Pulmonary artery endothelial cell (primary cell): ENCODE results near the gene EIF2S2. TPM values are rescaled to one million over a fixed set of nuclear protein-coding genes. Genes with fewer than 3 reads are reported as not detected.

Experiments used
- DNase-seq: peaks from one replicate; pipeline ENCODE4 v3.0.0-alpha.2; 2011; ENCODE audit warnings: low read depth, low spot score
- total RNA-seq: library from RNA; depleted of rRNA; stranded (reverse); fragments of >200 nt; gene quantifications from 2 replicates; pipeline ENCODE4 v1.2.3, GENCODE V29; 2014

Gene EIF2S2
- total RNA-seq, 1 donor from 2014 or later = 138 TPM

DNA sequence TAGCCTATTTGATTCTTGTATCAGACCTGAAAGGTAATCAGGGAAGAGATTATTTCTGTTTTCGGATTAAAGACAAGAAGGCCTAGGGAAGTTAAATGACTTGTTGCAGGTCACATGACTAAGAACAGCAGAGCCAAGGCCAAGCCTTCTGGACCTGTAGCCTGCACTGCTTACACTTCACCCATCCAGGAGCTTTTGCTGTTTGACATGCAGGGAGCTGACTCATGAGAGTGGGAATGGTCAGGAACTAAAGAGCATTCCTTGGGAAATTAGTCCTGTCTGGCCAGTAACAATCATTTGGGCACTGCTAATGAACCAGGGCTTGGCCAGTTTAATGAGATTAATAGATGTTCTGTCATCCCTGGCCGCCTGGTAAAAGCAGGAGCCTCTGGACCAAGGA lies 46.8 kb downstream of the EIF2S2 start:
- DNase-seq = peak; percentile 19

- DNase-seq = no peak
Observed at GRCh38 chr20:34064286-34064685, 47.8 kb downstream of the EIF2S2 start.

DNA sequence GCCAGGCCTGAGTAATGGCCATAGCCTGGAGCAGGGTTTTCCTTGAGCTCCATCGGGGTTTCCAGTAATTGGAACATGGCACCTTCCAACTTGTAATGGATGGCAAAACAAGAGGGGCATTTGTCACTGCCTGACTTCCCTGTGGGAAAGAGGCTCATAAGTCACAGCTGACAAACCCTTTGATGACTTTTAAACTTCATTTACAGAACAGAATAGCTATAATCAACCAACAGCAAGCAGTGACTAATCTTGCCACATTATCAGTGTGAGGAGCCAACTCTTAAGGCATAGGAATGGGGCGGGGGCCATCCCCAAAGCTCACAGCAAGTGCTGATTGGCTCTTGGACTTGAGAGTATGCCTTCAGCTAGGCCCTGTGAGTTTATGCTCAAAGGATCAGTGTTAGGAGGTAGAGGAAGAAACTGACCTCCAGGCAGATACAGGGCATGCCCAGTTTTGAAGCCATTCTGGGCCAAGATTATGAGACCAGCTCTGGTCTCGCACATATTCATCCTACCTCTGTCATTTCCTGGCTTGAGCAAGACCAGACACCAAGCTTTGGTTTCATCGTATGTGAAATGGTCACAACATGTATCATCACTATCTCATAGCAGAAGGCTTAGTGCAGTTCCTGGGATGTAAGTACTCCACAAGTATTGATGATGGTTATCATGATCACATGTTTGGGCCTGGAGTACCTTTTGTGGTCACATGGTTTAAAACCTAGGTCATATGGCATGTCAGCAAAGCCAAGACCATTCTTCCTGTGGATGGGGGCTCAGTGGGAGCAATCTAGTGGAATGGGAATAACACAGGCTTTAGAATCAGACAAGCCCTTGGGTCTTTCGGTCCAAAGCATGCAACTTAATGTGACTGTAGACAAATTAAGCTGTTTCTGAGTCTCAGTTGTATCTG lies 49.2 kb downstream of the EIF2S2 start:
- no peak for DNase-seq

GRCh38 chr20:34061695-34062094 lies 50.3 kb downstream of the EIF2S2 start:
- DNase-seq = no peak

GRCh38 chr20:34060970-34061369 lies 51.1 kb downstream of the EIF2S2 start:
- DNase-seq = no peak

DNA sequence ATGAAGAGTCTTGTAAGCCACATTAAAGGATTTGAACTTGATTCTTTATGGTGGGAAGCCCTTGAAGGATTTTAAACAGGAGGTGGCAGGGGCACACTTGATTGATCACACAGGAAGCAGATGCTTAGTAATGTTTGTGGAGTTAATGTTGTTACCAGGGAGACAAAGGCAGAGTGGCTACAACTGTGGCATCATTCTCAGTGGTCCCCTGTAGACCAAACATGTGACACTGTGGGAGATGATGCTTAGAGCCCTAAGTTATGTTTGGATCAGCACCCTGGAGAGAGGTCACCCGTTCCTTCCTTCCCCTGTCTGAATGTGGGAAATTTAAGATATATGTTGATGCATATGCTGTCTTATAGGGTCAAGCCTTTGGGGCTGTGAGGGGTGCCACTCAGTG lies 53.2 kb downstream of the EIF2S2 start:
- DNase-seq = no peak

DNA sequence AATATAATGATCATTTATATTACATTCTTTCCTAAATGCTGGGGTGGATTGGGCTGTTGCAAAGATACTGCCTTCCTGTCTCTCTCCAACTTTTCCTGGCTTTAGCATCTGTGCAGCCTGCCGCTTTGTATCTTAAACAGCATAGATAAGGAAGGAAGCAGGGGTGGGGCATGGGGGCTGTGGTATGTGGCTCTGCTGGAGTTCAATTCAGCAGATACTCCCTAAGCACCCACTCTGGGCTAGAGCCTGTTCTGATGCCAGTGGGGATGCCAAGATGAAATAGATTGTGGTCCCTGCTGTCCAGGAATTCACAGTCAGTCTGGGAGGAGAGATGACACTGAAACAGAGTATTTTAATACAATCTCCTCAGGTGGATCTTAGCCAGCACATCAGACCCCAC lies 56.8 kb downstream of the EIF2S2 start:
- no peak for DNase-seq

DNA sequence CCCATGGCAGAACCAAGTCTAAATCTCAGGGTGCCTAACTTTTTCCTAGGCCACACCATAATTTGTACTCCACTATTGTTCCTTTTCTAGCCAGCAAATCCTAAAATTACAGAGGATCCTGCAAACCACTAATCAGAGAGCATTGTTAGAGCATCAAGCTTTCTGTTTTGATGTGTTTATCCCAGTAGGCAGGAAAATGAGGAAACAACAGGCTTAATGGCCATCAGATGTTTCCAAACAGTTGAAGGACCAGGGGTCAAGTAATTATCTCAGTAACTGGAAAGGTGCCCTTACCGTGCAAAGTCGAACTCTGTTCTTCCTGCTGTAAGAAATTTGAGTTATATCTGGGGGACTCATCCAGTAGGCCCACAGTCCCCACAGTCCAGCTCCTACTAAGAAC lies 59.6 kb downstream of the EIF2S2 start:
- no peak for DNase-seq

GRCh38 chr20:34049897-34050695 lies 61.9 kb downstream of the EIF2S2 start:
- no peak for DNase-seq

DNA sequence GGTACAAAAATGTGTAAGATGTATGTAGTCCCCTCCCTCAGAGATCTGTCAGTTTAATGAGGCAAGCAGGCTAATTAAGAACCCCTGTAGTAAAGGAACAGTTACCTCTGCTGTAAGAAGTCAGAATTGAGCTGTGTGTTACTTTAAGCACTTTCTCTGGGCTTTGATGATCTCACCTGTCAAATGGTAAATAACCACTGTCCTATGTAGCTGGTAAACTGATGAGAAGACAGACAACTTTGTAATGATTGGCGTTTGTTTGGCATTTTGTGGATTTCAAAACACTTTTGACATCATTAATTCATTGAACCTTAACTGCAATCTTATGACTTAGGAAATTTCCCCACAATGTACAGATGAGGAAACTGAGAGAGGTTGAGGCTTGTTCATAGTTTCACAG lies 62.7 kb downstream of the EIF2S2 start:
- no peak for DNase-seq

GRCh38 chr20:34047917-34048316 lies 64.1 kb downstream of the EIF2S2 start:
- DNase-seq = no peak

DNA sequence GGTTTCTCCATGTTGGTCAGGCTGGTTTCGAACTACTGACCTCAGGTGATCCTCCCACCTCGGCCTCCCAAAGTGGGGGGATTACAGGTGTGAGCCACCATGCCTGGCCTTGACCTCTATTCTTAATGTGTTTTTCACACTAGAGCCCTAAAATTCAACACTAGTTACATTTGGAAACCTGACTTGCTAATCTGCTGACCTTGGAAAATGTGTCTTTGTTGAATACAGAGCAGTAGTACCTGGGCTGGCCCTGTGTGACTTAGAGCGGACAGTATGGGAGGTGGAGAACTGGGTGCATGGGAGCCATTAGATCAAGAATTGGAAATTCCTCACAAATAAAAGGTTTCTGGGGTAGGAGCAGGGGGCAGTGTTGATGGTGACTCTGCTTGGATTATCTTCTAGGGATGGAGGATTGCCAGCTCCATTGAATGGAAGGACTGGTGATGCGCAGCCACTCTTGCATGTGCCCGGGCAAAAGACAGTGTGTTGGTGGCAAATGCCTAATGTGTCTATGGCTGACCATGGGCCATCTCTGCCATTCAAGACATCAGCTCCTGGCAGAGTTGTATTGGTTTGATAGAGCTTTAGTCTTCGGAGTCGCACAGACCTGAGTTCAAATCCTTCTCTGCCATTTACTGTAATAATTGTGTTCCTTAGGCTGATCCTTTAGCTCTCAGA lies 64.9 kb downstream of the EIF2S2 start:
- no peak for DNase-seq

DNA sequence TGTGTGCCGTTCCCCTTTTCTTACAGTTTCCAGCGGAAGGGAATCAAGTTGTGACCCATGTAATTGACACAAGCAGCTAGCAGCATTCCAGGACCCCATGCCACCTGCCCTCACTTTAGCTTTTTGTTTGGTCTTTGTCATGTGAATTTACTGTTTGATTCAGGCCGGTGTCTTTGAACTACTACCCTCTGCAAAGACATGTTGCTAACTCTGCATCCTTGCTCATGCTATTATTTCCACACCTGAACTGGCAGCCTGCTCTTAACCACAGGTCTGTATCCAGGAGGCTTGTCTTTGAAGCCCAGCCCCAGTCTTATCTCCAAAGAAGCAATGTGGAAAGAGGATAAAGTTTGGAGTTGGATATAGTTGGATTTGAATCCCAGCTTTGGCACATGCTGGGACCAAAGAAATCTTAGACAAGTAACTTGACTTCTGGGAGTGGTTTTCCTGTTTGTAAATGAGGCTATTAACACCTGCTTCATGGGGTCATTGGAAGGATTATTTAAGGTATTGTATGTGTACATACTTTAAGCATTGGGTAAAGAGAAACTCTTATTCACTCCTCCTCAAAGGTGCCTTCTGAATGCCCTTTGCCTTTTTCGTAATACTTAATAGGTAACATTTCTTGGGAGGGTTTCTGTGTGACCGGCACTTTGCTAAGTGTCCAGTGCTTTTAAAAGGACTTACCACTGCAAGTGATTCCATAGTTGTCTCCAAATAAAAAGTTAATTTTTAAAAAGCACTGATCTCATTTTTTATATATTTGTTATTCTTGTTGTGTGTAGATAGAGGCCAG lies 65.9 kb downstream of the EIF2S2 start:
- DNase-seq = no peak

- DNase-seq = no peak
Observed at GRCh38 chr20:34045294-34045693, 66.7 kb downstream of the EIF2S2 start.

GRCh38 chr20:34043025-34043424 lies 69.0 kb downstream of the EIF2S2 start:
- no peak for DNase-seq

DNA sequence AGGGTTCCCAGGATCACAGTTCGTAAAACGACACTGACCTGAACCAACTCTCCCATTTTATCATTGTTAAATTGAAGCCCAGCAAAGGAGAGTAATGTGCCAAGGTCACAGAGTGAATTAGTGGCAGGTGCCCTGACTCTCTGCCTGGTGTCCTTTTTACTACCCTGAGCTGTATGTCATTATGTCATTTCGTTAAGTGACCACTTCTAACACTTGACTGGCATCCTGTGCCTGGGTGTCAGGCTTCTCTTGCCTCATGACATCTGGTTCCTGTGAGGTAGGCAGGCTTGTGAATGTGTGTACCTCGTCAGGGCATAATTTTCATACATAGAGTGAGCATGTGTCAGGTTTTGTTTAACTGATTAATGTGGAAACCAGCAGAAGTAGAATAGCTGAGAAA lies 69.8 kb downstream of the EIF2S2 start:
- no peak for DNase-seq

DNA sequence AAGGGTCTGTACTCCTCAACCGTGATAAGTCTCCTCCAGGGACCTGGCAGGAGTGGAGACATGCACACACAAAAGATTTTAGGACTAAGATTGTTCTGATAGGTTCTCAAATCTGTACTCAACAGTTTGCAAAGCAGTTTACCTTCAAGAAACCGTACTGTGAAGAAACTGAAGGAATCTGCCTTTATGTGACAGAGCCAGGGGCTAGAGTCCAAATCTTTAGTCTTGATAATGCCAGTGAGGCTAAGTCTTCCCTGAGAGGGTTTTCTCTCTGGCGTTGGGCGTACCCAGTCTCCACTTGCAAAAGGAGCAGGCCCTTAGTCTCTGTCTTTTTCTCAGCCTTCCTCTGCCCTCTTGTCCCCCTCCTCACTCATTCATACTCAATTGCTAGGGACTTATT lies 70.8 kb downstream of the EIF2S2 start:
- DNase-seq = no peak

DNA sequence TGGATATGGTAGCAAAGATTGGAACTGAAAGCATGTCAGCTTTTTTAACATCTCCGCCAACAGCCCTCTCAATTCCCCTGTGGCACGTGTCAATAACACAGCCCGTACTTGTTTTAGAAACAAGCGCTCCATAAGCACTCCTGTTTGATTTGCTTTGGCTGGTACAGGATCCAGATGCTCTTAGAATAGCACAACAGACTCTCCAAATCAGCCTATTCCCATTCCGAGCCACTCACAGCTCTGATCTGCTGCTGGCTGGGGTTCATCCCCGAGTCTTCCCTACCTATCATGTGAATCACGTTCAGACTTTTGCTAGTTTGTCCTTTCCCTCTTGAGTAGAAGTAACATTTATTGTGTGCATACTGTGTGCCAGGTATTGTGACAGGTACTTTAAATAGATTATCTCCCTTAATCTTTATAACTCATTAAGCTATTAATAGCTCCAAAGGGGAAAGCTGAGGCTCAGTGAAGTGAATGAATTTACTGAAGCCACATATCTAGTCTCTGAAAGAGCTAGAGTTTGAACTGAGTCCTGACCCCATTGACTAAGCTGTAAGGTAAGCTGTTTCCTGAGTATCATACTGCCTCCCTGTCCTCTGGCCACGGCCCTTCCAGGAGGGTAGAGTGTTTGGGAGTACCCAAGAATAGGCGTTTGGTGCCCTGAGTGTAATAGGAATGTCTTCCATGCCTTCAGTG lies 71.6 kb downstream of the EIF2S2 start:
- DNase-seq = no peak
